ENCODE measurements around the gene CNBP. TPM values are rescaled to one million over a fixed set of nuclear protein-coding genes. Genes with fewer than 3 reads are reported as not detected.

CNBP gene
- total RNA-seq, 1 donor from 2014 or later: 166 TPM

DNA sequence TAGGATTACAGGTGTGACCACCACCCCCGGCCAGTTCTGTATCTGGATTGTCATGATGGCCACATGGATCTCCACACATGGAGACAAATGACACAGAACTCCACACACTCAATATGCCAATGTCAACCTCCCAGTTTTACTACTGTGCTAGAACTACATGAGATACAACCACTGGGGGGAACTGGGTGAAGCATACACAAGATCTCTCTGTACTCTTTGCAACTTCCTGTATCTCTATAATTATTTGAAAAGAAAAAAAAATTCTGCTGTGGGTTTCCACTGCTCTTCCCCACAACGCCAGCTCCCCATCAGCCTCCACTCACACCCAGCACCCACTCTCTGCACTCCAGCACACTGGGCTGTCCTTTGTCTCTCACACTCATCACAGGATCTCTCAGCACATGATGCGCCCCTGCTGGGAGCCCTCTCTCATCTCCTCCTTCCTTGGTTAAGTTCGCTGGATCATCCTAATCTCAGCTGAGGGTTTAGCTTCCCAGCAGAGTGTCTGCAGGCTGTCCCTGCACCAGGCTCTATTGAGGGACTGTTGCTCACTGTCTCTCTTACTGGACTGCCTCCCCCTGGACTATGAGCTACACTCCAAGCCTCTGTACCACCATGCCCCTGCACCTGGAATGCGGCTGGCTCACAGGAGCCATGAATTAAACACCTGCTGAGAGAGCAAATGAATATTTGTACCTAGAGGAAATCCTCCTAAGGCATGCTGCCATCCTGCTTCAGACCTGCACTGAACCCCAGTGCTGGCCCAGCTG, 51.4 kb downstream of the CNBP start:
- H3K36me3 ChIP-seq: peaks cover 77 to 89% of the 10 kb centered on the region in 2 donors
- DNase-seq (ENCODE audit: low spot score in 2 of 2): no peak
- intact Hi-C loops (cut with DNase I): no loop called here

GRCh38 chr3:129131465-129132088, 52.1 kb downstream of the CNBP start:
- intact Hi-C loops (cut with DNase I): no loop called here
- TF ChIP-seq, protein P1, sequence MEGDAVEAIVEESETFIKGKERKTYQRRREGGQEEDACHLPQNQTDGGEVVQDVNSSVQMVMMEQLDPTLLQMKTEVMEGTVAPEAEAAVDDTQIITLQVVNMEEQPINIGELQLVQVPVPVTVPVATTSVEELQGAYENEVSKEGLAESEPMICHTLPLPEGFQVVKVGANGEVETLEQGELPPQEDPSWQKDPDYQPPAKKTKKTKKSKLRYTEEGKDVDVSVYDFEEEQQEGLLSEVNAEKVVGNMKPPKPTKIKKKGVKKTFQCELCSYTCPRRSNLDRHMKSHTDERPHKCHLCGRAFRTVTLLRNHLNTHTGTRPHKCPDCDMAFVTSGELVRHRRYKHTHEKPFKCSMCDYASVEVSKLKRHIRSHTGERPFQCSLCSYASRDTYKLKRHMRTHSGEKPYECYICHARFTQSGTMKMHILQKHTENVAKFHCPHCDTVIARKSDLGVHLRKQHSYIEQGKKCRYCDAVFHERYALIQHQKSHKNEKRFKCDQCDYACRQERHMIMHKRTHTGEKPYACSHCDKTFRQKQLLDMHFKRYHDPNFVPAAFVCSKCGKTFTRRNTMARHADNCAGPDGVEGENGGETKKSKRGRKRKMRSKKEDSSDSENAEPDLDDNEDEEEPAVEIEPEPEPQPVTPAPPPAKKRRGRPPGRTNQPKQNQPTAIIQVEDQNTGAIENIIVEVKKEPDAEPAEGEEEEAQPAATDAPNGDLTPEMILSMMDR (IDR thresholded peaks at IDR 0.05): no peak
- Histone ChIP-seq H3K27me3 (no peaks in the 10 kb centered on the region), H3K4me3 (no peak overlapping the region), H3K36me3 (peaks cover 77 to 82% of the 10 kb centered on the region in 2 donors), H3K4me1 (no peaks in the 10 kb centered on the region), H3K9me3 (no peaks in the 10 kb centered on the region), H3K27ac (no peak overlapping the region)
- no peak for DNase-seq (ENCODE audit: low spot score in 2 of 2)

More for the DNA sequence above, 51.4 kb downstream of the CNBP start:
- H3K4me3 ChIP-seq: no peak overlapping the region
- TF ChIP-seq, protein P1 (IDR thresholded peaks at IDR 0.05): no peak
- H3K4me1 ChIP-seq: no peaks in the 10 kb centered on the region
- H3K27me3 ChIP-seq: no peaks in the 10 kb centered on the region
- no peaks in the 10 kb centered on the region for H3K9me3 ChIP-seq
- H3K27ac ChIP-seq: no peak overlapping the region

GRCh38 chr3:129130291-129130813, 53.3 kb downstream of the CNBP start:
- H3K27me3 ChIP-seq: no peaks in the 10 kb centered on the region
- no peak overlapping the region for H3K27ac ChIP-seq
- no peaks in the 10 kb centered on the region for H3K4me1 ChIP-seq
- intact Hi-C loops (cut with DNase I): no loop called here
- TF ChIP-seq, protein P1 (IDR thresholded peaks at IDR 0.05): no peak
- no peak for DNase-seq (ENCODE audit: low spot score in 2 of 2)
- H3K36me3 ChIP-seq: peaks cover 67 to 77% of the 10 kb centered on the region in 2 donors
- H3K4me3 ChIP-seq: no peak overlapping the region
- H3K9me3 ChIP-seq: no peaks in the 10 kb centered on the region

DNA sequence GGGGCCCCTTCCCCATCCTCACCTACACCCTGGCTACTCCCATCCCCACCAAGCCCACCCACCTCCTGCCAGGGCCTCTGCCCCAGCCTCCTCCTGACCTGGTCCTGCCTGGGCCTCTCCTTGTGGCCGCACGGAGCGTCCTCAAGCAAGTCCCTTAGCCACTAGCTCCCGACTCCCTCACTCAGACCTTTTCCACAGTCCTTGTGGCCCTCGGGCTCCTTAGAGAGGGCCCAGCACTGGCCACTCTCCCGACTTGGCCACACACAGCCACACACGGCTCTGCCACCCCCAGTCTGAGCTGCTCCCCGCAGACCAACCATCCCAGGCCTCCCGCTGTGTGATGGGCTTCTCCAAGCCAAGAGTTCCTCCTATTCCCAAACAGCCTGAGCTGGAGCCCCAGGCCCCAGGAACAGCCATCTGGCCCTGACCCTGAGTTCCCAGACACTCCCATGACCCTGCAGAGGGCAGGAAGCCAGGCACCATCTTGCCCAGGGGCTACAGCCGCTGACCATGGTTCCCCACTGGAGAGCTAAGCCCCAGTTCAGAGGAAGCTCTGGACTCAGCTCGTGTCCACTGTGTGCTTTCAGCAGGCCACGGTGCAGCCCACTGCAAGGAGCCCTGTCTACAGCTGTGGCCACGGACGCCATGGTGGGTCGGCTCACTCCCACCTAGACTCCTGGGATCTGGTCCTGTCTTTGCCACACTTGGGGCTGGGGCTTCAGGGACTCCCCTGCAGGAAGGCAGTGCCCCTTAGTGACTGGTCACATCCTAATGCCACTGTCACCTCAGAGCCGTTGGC, 55.1 kb downstream of the CNBP start:
- H3K27me3 ChIP-seq: no peaks in the 10 kb centered on the region
- TF ChIP-seq, protein P1 (IDR thresholded peaks at IDR 0.05): no peak
- intact Hi-C loops (cut with DNase I): no loop called here
- H3K4me3 ChIP-seq: no peak overlapping the region
- no peak for DNase-seq (ENCODE audit: low spot score in 2 of 2)
- peaks cover 51 to 60% of the 10 kb centered on the region in 2 donors for H3K36me3 ChIP-seq
- H3K9me3 ChIP-seq: no peaks in the 10 kb centered on the region
- no peak overlapping the region for H3K27ac ChIP-seq
- no peaks in the 10 kb centered on the region for H3K4me1 ChIP-seq

DNA sequence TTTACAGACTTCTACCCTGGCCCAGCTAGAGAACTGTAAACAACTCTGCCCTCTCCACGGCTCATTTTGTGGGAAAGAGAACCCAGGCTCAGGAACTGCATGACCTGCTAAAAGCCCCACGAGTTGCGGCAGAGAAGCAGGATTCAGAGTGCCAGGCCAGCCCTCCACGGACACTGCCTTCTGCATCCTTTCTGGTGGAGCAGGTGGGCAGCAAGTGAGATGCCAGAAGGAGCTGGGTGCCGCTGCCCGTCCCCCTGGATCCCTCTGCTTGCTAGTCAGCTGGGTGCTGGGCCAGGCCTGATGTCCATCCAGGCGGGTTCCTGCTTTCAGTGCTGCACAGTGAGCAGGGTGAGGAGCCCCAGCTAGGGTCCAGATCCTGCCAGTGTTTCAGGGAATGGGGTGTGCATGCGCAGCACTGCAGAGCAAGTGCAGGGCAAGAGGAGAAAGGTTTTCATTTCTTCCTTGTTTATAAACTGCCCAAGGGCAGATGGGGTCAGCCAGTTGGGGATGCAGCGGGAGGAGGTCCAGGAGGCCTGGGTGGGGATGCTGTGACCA, 56.9 kb downstream of the CNBP start:
- no peak overlapping the region for H3K4me3 ChIP-seq
- no peaks in the 10 kb centered on the region for H3K9me3 ChIP-seq
- no peak overlapping the region for H3K27ac ChIP-seq
- intact Hi-C loops (cut with DNase I): no loop called here
- DNase-seq (ENCODE audit: low spot score in 2 of 2): no peak
- no peaks in the 10 kb centered on the region for H3K27me3 ChIP-seq
- TF ChIP-seq, protein P1 (IDR thresholded peaks at IDR 0.05): no peak
- peaks cover 33 to 42% of the 10 kb centered on the region in 2 donors for H3K36me3 ChIP-seq
- no peaks in the 10 kb centered on the region for H3K4me1 ChIP-seq

Measured in ascending aorta (tissue), 2 donors.